Stimulated activated CD4-positive, alpha-beta T cell treated with anti-CD3 and anti-CD28 coated beads, Interleukin-1b, Interleukin-23, amount 100 ng/mL, for 4 hours (primary cell): ENCODE data around the gene CDH13.

Experiments
- DNase-seq, 2 donors: peaks; one replicate each; pipeline ENCODE4 v3.0.0-alpha.2; 2020; ENCODE audit warnings: low read depth in 2 of 2

CDH13 gene

DNA sequence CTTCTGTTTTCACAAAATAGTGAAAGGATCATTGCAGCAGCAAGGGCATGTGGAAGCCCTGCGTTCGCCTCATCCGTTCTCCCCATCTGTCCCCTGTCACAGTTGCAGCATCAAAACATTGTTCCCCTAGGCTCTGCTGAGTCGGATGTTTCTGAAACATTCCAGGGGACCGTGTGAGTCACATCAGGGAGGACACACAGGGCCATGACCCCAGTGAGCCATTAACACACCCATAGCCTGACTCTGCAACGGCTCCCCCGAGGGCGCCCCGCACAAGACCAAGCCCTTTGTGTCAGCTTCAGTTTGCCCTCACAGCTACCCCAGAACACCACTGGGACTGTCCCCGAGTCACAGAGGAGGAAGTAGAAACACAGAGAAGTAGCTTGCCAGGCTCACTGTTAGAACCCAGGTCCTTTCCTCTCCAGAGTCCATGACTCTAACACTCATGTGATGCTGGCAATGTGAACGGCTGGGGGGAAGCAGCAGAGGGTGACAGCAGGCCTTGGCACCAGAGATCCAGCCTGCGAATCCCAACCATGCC, 1117.7 kb downstream of the CDH13 start:
- no peak for DNase-seq

DNA sequence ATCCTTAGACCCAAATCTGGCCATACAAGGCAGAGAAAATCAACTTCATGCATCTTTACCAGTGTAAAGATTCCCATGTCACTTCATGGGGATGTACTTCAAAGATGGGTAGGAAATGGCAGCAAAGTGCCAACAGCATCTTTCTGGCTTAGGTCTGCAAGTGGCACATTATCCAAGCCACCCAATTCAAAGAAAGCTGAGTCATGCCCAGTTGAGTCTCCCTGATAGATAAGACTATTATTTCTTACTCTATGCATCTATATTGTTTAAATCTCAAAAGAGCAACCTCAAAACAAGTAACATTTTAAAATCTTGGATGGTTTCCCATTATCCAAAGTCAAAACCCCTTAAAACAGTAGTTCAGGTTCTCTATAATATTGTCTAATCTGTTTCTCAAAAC, 1119.8 kb downstream of the CDH13 start:
- DNase-seq, result no peak

DNA sequence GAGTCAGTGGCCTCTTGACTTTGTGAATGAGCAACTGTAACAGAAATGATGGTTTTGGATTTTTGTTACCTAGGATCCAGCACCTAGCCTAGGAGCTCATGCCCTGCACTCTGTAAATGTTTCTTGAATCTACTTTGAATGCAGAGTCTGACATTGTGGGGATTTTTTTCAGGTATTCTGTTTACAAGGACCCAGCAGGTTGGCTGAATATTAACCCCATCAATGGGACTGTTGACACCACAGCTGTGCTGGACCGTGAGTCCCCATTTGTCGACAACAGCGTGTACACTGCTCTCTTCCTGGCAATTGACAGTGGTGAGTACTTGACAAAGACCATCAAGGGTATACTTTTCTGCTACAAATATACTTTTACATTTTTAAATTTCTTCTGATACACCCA, 1121.2 kb downstream of the CDH13 start:
- no peak for DNase-seq

DNA sequence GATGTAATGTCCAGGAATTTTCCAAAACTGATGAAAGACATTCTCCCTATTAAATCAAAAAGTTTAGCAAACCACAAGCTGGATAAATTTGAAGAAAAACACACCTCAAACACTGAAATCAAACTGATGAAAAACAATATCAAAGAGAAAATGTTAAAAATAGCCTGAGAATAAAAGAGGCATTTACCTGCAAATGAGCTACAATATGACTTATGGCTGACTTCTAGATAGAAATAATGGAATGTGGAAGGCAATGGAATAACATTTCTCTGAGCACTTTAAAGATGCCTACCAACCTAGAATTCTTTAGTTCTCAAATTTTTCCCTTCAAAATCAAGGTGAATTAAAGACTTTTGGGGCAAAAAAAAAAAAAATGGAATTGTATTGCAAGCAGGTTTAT, 1128.6 kb downstream of the CDH13 start:
- no peak for DNase-seq

DNA sequence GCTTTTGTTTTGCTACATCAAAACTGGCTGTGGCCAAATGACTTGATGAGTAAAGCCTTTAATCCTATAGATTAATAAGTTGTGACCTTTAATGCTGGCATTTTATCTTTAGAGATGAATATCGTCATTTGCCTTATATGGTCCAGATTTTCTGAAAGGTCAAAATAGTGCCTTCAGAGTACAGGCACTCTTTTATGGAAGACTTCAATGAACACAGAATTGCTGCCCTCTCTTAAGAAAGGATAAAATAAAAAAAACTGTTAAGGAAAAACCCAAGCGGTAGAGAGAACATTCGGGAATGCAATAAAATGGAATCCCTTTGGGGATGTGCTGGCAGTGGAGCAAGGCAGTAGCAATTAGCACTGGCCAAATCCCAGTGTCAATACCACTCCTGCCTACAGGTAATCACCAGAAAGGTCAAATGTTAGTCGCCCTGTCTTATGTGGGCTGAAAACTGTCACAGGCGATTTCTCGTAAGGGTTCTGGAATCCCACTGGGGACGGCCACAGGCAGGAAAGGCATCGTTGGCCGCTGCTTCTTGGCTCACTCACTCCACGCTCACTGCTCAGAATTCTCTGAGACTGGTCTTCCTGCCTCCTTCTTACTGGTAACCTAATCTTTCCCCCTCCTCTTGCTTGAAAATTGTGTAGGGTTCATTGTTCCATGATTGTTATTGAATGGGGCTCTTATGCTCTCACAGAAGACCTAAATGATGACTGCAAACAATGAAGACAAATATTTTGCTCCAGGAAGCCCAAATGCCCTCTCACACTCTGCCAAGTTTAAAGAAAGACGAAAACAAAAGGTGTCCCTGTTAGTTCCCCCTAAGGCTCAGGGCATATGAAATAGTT, 1135.6 kb downstream of the CDH13 start:
- DNase-seq, result no peak

DNA sequence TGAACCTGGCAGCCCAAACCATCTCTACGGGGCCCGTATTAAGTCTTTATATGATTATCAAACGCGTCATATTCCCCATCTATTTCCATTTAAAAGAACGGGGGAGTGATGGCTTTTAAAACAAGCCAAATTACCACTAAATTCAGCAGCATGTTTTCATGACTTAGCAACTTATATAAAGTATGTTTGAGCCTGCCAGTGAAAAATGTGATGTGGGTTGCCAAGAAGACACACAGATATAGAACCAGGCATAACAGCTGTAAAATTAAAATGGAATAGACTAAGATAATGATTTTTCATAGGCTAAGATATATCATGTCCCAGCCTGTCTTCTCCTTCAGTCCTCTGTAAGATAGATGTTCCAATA, 1136.2 kb downstream of the CDH13 start:
- DNase-seq, result no peak

DNA sequence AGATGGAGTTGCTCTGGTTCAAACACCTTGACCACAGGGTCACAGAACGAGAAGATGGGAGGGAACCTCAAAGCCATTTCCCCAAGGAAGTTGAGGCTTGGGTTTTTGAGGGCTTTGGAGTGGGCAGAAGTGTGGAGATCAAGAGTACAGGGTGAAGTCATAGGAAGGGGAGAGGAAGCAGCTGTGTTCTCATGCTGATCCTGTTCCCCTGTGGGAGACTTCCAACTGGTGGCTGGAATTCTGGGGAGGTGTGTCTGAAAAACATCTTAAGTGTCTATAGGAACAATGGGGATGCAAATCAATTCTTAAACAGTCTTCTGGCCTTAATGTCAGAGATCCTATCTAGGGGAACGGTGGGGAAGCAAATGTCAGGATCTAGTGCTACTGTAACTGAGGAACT, 1142.2 kb downstream of the CDH13 start:
- no peak for DNase-seq

DNA sequence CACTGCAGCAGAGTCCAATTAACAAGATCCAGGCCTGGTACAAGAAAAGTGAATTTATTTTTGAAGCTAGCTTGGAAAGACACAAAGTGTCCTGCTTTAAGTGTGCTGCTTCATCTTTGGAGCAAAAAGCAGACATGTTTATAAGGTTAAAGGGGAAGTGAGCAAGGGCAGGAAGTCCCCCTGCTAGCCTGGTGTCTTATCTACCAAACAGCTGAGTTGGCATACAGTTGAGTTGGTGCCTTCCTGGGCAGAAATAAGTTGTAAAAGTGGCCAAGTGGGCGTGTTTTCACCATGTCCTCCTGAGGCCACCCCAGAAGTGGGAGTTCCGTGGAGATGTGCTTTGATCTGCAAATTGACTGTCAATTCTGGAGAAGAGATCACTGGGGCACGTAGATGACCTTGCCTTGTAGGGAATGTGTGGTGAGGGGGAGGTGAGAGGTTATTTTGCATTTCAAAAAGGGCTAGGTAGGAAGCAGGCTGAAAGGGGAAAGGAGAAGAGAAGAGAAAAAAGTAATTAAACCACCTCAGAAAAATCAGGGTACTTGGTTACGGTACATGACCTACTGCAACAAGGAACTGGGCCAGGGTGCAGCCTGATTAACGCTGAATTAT, 1142.7 kb downstream of the CDH13 start:
- DNase-seq, result no peak

DNA sequence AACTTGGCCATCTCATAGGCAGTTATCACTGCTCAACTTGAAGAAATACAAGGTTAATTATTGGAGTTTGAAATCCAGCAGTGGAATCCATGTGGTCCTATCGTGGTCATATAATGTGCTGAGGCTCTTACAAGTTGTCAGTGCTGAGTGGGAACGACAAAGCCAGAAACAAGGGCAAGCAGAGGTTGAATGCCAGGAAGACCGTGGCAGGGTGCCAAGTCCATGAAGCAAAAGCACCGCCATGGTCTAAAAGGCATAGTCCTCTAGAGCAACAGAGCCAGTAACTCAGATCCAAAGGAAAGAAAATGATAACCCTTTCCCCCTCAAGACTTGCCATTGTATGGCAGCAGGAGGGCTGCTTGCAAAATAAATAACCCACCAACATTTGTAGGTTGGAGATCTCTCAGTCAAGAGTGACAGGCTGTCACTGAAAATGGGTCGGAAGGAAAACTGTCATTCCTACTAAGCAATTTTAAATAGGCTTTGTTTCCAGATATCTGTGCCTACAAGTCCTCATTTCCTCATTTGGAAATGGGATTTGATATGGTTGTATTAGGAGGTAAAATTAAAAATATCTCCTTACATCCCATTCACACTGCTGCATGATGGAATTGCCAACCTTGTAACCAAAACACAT, 1144.7 kb downstream of the CDH13 start:
- DNase-seq, result no peak

DNA sequence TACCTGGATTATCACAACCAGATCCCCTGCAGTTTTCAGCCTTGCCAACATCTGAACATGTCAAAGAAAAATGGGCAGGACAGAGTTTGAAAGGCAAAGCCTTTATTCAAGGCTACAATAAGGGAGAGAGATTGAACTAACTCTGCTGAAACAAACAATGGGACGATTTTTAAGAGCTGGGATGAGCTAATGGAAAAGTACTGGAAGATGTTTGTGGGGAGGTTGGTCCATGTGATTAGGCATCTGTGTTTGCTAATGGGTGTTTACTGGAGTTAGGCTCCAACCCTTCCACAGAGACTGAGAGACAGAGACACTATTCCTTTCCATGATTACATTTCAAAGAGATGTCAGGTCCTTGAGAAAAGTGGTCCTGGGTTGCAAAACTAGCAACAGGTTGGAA, 1146.0 kb downstream of the CDH13 start:
- DNase-seq, result no peak

DNA sequence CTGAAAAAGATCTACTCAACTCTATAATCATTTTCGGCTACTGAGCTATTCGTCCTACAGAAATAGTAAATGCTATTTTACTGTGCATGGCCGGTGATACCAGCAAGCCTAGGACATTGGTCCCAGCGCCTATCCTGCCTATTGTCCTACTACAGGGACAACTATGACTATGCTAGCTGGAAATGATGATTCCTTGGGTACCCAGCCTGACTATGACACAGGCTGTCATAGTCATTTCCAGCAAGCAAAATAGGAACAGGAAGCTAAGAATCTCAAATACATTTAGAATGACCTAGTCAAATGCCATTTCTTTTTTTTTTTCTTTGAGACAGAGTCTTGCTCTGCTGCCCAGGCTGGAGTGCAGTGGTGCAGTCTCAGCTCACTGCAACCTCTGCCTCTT, 1147.3 kb downstream of the CDH13 start:
- DNase-seq, result no peak

DNA sequence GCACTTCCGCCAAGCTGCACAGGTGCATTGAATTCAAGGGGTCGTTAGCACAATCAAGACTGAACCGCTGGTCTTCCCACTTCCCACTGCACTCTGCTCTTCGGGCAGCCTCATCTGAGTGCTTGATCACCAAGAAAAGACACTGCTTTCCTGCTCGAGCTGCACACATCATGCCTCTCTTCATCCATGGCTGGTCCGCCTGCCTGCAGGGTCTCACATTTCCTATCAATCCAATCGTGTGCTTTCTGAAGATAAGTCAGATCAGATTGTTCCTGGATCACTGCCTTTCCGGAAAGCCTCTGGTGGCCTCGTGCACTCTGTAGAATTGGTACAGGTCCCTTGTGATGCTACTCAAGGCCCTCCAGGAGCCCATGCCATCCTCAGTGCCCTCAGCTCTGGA, 1150.2 kb downstream of the CDH13 start:
- no peak for DNase-seq

DNA sequence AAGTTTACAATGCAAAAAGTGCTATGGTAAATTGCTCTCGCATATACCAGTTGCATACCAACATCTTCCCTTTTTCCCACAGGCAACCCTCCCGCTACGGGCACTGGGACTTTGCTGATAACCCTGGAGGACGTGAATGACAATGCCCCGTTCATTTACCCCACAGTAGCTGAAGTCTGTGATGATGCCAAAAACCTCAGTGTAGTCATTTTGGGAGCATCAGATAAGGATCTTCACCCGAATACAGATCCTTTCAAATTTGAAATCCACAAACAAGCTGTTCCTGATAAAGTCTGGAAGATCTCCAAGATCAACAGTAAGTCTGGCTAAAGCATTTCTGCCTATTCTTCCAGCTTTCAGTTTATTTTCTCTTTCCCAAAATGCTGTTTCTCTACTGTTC, 1153.1 kb downstream of the CDH13 start:
- no peak for DNase-seq

DNA sequence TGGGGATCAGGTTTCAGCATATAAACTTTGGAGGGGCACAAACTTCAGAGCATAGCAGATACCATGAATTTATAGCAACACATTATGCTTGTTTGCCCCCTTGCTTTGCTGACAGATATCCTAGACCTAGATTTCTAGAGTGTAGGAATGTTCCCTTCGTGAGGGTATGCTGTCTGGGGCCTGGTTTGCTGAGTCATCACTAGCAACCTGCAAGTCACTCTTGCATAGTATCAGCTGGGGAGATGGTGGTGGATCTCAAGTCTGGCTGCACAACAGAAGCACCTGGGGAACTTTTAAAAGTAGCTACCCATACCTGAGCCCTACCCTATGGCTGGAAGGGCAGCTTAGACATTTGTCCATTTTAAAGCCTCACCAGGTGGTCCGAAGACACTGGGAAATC, 1158.7 kb downstream of the CDH13 start:
- DNase-seq, result no peak

DNA sequence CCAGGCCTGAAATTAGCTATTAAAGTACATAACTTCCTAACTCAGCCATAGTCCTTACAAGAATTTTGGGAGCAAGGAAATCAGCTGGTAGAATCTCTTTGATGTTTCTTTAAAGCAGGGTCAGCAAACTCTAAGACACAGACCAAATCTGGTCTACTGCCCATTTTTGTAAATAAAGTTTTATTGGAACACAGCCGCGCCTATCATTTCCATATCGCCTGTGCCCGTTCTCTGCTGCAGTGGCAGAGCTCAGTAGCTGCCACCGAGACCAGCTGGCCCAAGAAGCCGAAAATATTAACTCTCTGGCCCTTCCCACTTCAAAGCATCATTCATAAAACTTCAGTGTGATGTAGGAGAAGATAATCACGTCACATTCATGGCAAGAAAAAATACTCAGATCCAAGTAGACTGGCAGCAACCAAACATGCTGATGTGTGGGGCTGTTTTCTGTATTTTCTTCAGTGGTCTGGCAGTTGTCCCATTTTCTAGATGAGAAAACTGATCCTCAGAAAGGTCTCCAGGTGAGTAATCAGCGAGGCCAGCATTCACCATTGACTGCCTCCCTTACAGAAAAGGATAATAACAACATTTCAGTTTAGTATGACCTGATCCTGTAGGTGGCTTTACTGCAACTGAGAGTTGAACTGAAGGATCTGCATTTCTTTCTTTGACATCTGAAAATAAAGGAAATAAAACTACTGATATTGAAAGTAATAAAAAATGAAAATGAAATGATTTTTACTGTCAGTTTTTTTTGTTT, 1163.1 kb downstream of the CDH13 start:
- DNase-seq, result no peak

DNA sequence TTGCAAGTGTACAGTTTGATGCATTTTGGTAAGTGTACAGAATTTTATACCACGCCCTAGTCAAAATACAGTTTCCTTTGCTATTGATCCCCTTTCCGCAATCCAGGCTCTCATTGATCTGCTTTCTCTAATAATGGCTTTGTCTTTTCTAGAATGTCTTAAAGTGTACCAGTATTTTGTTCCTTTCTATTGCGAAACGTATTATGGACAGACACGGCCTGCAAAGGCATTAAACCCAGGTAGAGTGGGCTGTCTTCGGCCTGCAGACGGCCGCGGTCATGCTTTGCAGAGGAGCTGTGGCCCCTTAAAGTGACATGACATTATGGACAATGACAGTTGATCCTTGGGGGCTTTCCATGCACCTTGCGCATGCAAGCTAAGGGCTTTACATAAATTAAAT, 1165.1 kb downstream of the CDH13 start:
- no peak for DNase-seq

DNA sequence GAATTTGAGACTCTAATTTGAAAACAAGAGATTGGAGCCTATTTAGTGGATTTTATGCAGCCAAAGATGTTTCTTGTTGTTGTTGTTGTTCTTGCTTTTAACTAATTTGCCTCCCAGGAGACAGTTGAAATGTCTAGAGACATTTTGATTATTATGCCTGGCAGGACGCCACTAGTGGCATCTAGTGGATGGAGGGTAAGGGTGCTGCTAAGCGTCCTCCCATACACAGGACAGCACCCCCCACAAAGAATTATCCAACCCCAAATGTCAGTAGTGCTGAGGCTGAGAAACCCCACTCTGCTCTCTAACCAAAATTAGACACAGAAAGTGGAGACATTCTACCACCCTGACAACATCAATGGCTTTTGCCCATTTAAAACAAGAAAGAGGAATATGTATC, 1165.6 kb downstream of the CDH13 start:
- DNase-seq, result no peak

DNA sequence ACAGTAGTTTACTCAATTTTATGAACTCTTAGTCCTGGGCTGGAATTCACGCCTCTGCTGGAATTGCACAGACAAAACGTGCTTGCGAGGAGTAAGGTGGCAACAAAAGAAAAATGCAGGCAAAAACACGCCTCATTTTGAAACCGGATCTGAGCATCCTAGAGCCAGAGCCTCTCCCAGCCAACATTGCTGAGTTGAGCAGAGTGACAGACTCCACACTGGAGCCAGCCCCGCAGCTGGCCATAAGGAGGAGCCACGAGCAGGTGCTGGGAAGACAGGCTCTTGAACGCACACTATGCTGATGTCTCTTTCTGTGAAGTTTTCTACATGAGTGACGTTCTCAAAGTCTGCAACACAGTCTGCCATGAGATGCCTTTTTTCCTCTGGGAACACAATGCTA, 1166.4 kb downstream of the CDH13 start:
- no peak for DNase-seq

DNA sequence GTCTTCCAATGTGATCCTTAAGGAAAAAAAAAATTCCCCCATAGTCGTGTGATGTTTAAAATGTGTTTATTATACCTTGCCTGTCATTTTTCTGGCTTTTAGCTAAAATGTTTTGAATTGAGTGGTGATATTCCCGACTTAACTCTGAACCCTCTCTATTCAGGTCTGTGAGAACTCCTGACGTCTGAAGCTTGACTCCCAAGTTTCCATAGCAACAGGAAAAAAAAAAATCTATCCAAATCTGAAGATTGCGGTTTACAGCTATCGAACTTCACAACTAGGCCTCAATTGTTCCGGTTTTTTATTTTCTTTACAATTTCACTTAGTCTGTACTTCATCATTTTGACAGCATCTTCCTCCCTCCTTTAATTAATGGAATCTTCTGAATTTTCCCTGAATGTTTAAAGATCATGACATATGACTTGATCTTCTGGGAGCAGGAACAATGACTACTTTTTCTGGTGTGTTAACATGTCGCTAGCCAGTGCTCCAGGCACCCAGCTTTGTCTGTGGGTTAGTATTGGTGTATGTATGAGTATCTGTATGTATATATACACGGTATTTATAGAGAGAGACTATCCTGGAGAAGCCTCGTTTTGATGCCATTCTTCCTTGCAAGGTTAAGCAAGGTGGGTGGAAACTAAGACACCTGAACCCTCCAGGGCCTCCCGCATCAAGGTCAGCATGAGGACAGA, 1168.2 kb downstream of the CDH13 start:
- no peak for DNase-seq

DNA sequence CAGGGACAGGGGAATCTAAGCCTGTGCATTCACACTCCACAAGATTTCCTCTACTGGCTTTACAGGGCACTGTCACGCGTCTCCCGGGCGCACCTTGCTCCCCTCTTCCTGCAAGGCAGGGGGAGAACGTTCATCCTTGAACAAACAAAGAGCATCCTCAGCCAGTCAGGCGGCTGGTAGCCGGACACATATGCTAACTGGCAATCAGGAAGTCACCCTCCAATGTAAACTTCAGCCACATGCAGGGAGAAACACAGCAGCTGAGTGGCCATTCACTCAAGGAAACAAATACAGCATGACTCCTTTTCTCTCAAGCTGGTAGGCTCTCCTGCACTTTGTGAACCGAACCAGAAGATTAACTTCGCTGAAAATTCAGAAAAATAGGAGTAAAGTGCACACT, 1170.2 kb downstream of the CDH13 start:
- DNase-seq, result no peak

DNA sequence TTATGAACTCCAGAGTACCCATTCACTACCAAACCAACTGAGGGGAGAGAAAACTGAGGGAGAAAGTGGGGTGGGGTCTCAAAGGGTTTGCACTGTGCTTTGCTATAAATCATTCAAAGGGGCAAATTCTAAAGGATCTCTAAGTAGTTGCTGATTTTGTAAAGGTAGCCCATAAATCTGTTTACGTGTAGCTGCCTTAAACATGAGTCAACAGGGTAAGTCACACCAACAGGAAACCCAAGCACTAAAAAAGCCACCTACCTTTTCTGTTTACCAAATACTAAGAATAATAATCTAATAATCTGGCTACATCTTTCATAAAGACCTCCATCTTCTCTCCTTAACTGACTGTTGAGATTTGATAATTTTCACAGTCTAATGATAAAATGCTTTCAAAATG, 1172.6 kb downstream of the CDH13 start:
- DNase-seq, result no peak

DNA sequence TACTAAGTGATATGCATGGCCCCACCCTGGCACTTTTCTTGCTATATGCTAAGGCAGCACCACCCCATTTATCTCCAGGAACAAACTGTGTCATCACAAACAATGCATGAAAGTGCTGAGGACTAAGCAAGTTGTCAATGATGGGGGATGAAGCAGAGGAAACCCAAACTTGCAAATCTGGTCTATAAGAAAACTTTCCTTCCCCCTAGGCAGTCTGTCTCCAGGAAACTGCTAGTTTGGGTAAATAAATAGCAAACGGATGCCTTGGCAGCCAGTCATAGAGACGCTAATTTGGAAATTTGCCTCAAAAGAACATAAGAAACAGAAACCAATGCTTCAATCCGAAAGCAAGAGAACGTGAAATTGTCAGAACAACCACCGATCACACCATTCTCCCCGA, 1175.4 kb downstream of the CDH13 start:
- DNase-seq, result no peak
